ENCODE results near the gene SLC9C2.
"Not testable (repeated sequence)": the region's sequence is repeated elsewhere in the genome, so short reads cannot be mapped to it uniquely, and the experiment has no call there.

Gene SLC9C2

DNA sequence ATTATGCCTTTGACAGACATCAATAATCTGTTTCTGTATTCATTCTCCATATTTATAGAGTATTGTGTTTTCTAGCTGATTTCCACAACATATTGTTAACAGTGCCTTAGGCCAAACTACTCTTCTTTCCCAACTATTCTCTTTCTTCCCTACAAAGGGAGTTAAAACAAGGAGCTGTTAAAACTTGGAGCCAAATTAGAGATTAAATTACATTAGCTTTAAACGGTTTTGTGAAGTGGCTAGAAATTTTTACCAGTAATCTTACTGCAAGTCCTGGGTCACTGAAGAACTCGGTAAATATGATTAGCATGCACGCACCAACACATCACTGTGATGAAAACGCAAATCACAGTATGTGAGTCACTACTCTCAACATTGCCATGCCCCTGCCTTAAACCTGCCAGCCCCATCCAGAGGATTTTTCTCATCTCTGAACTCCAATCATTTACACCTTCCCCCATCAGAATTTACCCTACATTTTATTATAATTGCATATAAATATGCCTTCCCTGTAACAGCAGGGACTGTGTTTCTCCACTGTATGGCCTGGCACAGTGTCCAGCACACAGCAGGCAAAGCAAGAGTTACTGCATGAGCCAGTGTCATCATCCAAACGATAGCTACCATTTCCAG is 127.2 kb downstream of the SLC9C2 start:
- TF ChIP-seq, protein P1, sequence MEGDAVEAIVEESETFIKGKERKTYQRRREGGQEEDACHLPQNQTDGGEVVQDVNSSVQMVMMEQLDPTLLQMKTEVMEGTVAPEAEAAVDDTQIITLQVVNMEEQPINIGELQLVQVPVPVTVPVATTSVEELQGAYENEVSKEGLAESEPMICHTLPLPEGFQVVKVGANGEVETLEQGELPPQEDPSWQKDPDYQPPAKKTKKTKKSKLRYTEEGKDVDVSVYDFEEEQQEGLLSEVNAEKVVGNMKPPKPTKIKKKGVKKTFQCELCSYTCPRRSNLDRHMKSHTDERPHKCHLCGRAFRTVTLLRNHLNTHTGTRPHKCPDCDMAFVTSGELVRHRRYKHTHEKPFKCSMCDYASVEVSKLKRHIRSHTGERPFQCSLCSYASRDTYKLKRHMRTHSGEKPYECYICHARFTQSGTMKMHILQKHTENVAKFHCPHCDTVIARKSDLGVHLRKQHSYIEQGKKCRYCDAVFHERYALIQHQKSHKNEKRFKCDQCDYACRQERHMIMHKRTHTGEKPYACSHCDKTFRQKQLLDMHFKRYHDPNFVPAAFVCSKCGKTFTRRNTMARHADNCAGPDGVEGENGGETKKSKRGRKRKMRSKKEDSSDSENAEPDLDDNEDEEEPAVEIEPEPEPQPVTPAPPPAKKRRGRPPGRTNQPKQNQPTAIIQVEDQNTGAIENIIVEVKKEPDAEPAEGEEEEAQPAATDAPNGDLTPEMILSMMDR (IDR thresholded peaks at IDR 0.05; ENCODE audit: low read depth, low read length), result no peak
- peak; percentile 59 for DNase-seq (ENCODE audit: extremely low read depth, low read depth)

DNA sequence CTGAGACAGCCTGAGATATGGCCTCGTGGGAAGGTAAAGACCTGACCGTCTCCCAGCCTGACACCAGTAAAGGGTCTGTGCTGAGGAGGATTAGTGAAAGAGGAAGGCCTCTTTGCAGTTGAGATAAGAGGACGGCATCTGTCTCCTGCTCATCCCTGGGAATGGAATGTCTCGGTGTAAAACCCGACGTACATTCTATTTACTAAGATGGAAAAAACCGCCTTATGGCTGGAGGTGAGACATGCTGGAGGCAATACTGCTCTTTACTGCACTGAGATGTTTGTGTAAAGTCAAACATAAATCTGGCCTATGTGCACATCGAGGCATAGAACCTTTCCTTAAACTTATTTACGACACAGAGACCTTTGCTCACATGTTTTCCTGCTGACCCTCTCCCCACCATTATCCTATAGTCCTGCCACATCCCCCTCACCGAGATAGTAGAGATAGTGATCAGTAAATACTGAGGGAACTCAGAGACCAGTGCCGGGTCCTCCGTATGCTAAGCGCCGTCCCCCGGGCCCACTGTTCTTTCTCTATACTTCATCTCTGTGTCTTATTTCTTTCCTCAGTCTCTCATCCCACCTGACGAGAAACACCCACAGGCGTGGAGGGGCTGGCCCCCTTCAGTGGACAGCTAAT is 128.0 kb downstream of the SLC9C2 start:
- not testable (repeated sequence) for DNase-seq (ENCODE audit: extremely low read depth, low read depth)

DNA sequence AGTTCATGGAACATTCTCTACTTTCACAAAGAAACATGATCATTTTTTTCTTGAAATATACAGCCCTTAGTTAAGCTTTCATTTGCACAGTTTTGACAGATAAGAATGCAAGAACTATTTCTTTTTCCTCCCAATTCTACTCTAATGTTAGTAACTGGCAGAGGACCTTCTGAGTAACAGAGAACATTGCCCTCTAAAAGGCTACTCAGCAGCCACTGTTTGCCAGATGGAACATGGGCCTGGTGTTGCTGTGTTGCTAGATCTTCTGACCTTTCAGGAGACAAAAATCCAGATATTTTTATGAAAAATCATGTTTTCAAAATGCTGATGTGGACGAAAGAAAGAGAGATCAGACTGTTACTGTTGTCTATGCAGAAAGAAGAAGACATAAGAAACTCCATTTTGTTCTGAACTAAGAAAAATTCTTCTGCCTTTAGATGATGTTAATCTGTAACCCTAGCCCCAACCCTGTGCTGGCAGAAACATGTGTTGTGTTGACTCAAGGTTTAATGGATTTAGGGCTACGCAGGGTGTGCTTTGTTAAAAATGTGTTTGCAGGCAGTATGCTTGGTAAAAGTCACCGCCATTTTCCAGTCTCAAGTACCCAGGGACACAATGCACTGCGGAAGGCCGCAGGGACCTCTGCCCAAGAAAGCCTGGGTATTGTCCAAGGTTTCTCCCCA is 128.6 kb downstream of the SLC9C2 start:
- DNase-seq (ENCODE audit: extremely low read depth, low read depth), result no peak

DNA sequence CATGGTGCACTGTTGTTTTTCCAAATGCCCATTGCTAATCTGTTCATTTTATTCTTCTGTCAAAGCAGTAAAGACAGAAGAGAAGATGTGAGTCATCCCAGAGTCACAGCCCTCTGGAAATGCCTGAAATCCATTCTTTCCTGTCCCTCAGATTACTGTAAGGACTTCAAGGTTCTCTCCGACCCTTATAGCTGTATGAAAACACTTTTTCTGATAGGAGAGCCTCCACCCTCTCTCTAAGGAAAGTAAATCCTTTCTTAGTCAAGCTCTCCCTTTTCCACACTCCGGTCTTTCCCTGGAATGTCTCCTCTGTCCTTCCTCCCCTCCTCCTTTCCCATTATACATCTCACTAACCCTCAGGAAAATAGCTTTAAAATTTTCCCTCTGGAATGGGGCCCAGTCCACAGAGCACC is 129.3 kb downstream of the SLC9C2 start:
- TF ChIP-seq, protein P1 (IDR thresholded peaks at IDR 0.05; ENCODE audit: low read depth, low read length), result no peak
- DNase-seq (ENCODE audit: extremely low read depth, low read depth), result no peak

More for the DNA sequence above, 128.6 kb downstream of the SLC9C2 start:
- TF ChIP-seq, protein P1 (IDR thresholded peaks at IDR 0.05; ENCODE audit: low read depth, low read length), result no peak

DNA sequence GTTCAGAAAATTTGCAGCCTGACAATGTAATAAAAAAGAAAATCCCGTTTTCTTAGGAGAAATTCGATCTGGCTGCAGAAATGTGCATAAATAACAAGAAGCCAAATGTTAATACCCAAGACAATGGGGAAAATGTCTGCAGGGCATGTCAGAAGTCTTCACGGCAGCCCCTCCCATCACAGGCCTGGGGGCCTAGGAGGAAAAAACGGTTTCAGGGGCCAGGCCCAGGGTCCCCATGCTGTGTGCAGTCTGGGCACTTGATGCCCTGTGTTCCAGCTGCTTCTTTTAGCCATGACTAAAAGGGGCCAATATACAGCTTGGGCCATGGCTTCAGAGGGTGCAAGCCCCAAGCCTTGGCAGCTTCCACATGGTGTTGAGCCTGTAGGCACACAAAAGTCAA is 132.3 kb downstream of the SLC9C2 start:
- TF ChIP-seq, protein P1 (IDR thresholded peaks at IDR 0.05; ENCODE audit: low read depth, low read length), result no peak
- no peak for DNase-seq (ENCODE audit: extremely low read depth, low read depth)

DNA sequence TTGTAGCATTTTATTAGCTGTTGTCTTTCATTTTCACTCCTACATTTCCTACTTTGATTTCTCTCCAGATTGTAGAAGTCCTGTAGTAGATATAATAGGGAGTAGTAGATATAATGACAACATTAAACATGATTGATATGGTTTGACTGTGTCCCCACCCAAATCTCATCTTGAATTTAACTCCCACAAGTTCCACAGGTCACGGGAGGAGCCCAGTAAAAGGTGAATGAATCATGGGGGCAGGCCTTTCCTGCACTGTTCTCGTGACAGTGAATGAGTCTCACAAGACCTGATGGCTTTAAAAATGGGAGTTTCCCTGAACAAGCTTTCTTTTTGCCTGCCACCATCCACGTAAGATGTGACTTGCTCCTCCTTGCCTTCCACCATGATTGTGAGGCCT is 133.2 kb downstream of the SLC9C2 start:
- no peak for DNase-seq (ENCODE audit: extremely low read depth, low read depth)
- TF ChIP-seq, protein P1 (IDR thresholded peaks at IDR 0.05; ENCODE audit: low read depth, low read length), result no peak

DNA sequence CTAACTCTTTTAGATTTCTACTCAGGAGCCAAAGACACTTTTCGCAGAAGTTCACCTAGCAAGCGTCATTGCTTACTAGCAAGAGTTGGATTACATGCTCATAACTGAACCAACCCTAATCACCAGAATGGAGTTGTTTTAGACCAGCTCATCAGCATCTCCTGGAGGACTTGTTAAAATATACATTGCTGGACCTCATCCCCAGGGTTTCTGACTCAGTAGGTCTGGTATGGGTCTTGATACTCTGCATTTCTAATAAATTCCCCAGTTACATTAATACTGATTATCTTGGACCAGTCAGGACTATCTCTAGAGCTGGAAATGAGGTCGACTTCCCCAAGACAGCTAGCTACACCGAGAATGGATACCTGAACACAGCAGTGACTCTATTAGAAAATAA is 135.4 kb downstream of the SLC9C2 start:
- no peak for DNase-seq (ENCODE audit: extremely low read depth, low read depth)
- TF ChIP-seq, protein P1 (IDR thresholded peaks at IDR 0.05; ENCODE audit: low read depth, low read length), result no peak

DNA sequence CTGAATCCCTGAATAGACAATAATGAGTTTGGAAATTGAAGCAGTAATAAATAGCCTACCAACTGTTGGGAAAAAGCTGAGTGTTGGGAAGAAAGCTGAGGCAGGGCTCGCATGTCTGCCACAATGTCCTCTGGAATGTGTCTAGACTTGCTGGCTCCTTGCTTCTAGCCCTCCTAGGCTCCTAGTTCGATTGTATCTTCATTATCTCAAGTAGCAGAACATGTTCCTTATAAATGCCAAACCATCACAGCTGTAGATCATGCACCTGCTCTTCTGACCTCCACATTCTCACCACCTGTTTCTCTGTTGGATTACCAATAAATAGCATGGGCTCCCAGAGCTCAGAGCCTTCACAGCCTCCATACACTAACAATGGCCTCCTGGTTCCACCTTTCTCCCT is 138.7 kb downstream of the SLC9C2 start:
- DNase-seq (ENCODE audit: extremely low read depth, low read depth), result not testable (repeated sequence)

DNA sequence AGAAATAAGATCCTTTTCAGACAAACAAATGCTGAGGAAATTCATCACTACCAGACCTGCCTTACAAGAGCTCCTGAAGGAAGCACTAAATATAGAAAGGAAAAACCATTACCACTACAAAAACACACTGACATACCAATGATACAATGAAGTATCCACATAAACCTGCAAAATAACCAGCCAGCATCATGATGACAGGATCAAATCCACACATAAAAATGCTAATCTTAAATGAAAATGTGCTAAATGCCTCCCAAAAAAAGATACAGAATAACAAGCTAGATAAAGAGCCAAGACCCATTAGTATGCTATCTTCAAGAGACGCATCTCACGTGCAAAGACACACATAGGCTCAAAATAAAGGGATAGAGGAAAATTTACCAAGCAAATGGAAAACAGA is 140.2 kb downstream of the SLC9C2 start:
- not testable (repeated sequence) for DNase-seq (ENCODE audit: extremely low read depth, low read depth)

Measured in AG09319 (cell line).